Peyer's patch (tissue), 4 donors: Measurements from ENCODE around the gene C10orf53.

Source experiments
- POLR2A ChIP-seq, 2 donors: fragments of 450-650 bp; IDR thresholded peaks; one replicate each; pipeline ENCODE4 v1.5.1; 2017; ENCODE audit warnings: antibody characterized with exemption in 2 of 2, mild to moderate bottlenecking in 2 of 2, moderate library complexity in 2 of 2
- TF ChIP-seq, protein P1 (sequence below), 6 experiments: fragments of 450-650 bp in 4 of 6; fragments of 200-600 bp in 2 of 6; sonication (generic) in 1 of 6; IDR thresholded peaks; one replicate each; pipeline ENCODE4 v1.5.1; 2017 to 2019; ENCODE audit warnings: antibody characterized with exemption in 6 of 6, mild to moderate bottlenecking in 3 of 6, moderate library complexity in 1 of 6

DNA sequence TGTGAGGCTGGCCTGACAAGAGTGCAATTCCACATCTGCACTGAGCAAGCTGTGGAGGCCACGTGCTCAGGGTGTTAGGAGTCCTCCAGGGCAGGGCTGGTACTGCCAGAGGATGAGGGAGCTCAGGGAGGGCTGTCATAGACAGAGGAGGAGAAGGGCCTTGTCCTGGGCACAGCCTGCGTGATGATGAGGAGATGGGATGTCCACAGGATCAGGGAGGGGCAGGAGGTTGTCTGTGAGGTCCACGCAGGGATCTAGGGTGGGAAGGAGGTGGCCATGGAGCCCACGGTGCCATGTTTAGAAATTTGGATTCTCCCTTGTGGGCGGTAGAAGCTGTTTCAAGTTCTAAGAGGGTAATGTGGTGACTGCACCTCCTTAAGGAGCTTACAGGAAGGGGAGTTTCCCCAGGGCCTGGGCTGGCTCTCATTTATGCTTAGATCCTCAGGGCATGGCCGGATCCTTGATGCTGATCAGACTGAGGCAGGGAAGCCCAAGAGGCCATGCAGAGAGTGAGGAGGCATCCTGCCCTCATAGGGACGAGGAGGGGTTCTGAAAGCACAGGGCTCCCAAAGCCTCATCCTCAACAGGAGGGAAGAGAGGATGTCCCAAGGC, 35.3 kb upstream of the C10orf53 start:
- TF ChIP-seq POLR2A (IDR thresholded peaks at IDR 0.05): no peak
- TF ChIP-seq, protein P1, sequence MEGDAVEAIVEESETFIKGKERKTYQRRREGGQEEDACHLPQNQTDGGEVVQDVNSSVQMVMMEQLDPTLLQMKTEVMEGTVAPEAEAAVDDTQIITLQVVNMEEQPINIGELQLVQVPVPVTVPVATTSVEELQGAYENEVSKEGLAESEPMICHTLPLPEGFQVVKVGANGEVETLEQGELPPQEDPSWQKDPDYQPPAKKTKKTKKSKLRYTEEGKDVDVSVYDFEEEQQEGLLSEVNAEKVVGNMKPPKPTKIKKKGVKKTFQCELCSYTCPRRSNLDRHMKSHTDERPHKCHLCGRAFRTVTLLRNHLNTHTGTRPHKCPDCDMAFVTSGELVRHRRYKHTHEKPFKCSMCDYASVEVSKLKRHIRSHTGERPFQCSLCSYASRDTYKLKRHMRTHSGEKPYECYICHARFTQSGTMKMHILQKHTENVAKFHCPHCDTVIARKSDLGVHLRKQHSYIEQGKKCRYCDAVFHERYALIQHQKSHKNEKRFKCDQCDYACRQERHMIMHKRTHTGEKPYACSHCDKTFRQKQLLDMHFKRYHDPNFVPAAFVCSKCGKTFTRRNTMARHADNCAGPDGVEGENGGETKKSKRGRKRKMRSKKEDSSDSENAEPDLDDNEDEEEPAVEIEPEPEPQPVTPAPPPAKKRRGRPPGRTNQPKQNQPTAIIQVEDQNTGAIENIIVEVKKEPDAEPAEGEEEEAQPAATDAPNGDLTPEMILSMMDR (IDR thresholded peaks at IDR 0.05): no peak
